ENCODE results near the gene TMEM87B.

GRCh38 chr2:112121682-112122254 lies 66.7 kb downstream of the TMEM87B start:
- TF ChIP-seq EP300 (IDR thresholded peaks at IDR 0.05): no peak
- TF ChIP-seq CTCF (IDR thresholded peaks at IDR 0.05): peak; percentile 30 to 48 (median 41)
- no peak for TF ChIP-seq POLR2A (IDR thresholded peaks at IDR 0.05)

Data from tibial nerve (tissue), 4 donors.